HG03045 (cell line): ENCODE data around the gene LILRA5.
"Not testable (repeated sequence)": the region's sequence is repeated elsewhere in the genome, so short reads cannot be mapped to it uniquely, and the experiment has no call there.

Experiments
- ATAC-seq: cut with Tn5 transposase; IDR thresholded peaks from one replicate; pipeline ENCODE4 v1.9.1; 2021; ENCODE audit warnings: mild to moderate bottlenecking, moderate library complexity; ENCODE audit not compliant: unreplicated experiment

The LILRA5 gene

GRCh38 chr19:54307389-54308020 is 5.5 kb downstream of the LILRA5 start:
- ATAC-seq, result no peak

DNA sequence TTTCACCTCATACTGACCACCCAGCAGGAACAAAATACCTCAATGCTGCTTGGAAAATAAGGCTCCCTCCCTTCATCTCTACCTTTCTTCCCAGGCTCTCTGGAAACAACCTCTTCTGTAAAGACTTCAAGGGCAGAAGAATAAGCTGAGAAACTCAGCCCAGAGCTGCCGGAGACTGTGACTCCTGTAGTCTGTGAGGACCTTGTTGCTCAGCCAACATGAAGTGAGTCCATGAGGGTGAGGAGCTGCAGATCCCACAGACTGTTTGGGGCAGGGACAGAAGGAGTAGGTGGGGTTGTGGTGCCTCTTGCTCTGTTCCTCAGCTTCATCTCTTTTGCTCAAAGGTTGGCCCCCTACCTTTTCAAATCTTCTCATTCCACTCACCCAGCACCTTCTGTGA is 7.8 kb downstream of the LILRA5 start:
- no peak for ATAC-seq

- no peak for ATAC-seq
These were observed 10.7 kb downstream of the LILRA5 start for GRCh38 chr19:54302257-54302656.

DNA sequence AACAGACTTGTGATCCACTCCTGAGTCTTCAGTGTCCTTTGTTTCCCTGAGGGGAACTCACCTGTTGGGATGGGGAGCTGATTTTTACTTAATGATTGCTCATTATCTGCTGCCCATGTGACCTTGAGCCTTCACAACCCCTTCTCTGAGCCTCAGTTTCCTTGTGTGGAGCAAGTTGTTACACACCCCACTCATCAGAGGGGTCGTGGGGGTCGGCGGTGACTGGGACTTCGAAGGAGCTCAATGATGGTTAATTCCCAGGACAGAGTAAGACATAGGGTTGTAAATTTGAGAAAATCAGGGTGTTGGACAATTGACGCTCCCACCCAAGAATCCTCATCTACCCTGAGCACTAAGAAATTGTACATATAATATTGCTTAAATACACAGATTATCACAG is 13.5 kb downstream of the LILRA5 start:
- no peak for ATAC-seq

DNA sequence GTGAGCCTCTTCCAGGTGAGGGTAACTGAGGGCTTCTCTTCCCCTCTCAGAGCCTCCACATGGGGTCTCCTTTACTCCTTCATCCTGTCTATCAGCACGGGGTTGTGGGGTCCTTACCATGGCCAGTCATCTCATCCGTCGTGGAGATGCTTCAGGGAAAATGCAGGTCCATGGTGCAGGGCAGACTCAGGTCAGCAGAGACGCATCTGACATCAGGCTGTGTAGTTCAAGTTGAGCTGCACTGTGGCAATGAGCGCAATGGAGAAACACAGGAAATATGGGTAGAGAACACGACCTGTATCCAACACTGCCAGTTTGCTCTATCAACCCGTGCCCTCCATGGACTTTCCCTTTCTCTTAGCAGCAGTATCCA is 13.9 kb downstream of the LILRA5 start:
- ATAC-seq, result no peak

DNA sequence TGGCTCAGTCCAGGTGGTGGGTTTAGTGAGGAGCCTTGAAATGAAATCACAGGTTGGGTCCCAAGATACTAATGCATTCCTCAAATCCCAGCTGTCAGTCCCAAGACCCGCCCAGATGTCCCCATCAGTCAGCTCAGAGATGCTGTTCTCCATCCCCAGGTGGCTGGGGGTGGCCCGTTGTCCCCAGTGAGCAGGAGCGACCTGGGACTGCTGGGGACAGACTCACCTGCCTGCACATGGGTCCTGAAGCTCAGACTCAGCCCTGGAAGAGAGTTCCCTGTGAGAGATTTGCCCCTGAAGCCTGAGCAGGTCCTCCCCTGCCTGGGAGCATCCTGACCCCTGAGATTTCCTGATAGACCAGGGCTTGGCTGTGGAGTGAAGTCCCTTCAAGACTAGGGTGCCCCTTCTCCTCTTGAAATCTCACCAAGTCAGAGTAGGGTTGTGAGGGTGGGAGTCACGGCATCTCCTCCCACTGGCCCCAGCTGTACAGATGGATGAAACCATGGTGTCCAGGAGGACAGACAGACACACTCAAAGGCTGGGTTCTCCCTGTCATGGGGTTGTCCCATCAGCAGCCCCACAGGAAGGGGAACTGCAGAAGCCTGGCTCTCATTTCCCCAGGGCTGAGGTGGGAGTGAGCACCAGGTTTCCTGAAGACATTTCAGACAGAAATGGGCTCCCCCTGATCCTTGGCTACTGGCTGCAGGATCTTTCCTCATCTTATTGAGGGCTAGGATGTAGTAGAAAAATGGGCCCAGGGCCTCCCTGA is 14.4 kb downstream of the LILRA5 start:
- ATAC-seq, result no peak

DNA sequence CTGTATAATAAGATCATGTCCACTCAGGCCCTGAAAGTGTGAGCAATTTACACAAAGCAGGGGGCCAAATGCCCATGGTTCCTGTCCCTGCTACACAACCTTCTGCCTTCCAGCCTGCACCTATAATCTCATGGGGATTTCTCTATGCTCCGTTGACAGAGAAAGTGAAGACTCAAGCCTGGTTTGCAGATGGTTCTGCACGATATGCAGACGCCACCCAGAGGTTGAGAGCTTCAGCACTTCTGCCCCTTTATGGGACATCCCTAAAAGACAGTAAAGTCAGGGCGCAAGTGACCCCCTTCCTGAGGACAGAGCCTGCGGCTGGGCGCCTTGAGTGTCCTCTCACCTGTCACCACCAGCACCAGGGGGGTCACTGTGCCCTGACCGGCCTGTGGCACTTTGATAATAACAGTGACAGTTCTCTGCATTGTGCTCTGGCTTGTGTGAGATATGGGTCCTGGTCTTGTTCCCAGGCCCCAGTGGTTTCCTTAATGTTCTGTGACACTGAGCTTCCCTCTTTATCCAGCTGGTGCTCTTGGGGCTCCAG is 15.1 kb downstream of the LILRA5 start:
- no peak for ATAC-seq

DNA sequence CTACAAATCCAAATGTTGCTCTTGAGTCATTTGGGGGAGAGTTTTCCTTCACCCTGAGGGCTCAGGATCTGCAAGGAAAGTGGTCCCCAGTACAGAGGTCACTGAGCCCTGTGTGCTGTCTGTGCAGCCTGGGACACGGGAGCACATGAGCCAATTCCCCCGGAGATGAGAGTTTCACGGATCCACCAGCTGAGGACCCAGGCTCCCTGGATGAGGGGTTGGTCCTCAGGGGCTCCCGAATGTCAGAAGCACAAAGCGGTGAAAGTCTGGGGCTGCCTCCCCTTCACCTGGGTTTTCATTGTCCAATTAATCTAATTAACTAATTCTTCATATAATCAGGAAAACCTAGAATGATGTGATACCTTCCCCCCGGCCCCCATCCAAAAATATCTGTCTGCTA is 18.4 kb downstream of the LILRA5 start:
- ATAC-seq, result no peak

DNA sequence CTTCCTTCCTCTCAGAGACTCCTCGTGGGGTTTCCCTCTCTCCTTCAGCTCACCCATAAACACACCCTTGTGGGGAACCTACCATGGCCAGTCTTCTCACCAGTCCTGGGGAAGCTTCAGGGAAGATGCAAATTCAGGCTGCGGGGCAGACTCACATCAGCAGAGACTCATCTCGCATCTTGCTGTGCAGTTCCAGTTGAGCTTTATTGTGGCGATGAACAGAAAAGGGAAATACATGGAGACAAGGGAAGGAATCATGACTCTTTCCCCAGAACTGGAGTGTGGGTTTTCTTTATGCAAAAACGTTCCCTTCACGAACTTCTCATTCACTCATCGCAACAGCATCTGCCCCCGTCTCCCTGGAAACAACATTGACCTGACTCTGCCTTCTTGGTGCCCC is 23.8 kb downstream of the LILRA5 start:
- not testable (repeated sequence) for ATAC-seq

DNA sequence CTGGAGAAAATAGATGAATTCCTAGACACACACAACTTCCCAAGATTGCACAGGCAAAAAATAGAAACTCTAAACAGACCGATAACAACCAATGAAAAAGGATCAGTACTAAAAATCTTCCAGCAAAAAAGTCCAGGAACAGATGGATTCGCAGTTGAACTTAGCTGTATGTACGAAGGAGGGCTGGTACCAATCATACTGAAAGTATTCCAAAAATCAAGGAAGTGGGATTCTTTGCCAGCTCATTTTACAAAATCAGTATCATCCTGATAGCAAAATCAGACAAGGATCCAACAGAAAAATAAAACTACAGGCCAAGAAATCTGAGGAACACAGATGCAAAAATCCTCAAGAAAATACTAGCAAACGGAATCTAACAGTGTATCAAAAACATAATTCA is 25.5 kb downstream of the LILRA5 start:
- ATAC-seq, result no peak

- not testable (repeated sequence) for ATAC-seq
These were observed 26.7 kb downstream of the LILRA5 start for GRCh38 chr19:54286283-54286682.

GRCh38 chr19:54285427-54286056 is 27.4 kb downstream of the LILRA5 start:
- not testable (repeated sequence) for ATAC-seq

- no peak for ATAC-seq
These were observed 30.1 kb downstream of the LILRA5 start for GRCh38 chr19:54282686-54283470.

- not testable (repeated sequence) for ATAC-seq
These were observed 31.3 kb downstream of the LILRA5 start for GRCh38 chr19:54281729-54282075.

- ATAC-seq, result no peak
These were observed 31.8 kb downstream of the LILRA5 start, which contains the start of gene LILRB2 for GRCh38 chr19:54281007-54281728. TSS of gene LILRB2 (minus strand) at chr19:54281110. CDS start at chr19:54280496, 614 bp downstream.

DNA sequence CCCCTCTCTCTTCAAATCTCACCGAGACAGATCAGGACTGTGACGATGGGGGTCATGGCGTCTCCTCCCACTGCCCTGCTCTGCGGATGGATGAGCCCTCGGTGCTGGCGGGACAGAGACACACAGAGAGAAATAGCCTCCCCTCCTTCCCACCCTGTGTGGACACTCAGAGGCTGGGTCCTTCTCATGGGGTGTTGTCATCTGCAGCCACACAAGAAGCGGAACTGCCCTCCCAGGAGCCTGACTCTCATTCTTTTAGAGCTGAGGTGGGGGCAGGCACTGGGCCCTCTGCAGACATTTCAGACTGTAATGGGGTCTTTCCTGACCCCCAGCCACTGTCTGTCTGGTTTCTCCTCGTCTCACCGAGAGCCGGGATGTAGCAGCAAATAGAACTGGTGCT is 32.5 kb downstream of the LILRA5 start:
- ATAC-seq, result not testable (repeated sequence)

DNA sequence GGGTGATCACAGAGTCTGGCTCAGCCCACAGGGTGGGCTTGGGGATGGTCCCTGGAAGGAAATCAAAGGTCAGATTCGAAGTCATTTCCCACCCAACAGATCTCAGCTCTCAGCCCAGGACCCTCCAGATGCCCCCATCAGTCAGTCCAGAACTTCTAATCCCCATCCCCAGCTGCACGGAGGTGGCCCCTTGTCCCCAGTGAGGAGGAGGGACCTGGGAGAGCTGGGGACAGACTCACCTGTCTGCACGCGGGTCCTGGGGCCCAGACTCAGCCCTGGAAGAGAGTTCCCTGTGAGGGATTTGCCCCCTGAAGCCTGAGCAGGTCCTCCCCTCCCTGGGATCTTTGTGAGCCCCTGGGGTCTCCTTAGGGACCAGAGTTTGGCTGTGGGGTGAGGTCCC is 32.9 kb downstream of the LILRA5 start:
- not testable (repeated sequence) for ATAC-seq

- no peak for ATAC-seq
These were observed 33.5 kb downstream of the LILRA5 start for GRCh38 chr19:54279406-54279962.

DNA sequence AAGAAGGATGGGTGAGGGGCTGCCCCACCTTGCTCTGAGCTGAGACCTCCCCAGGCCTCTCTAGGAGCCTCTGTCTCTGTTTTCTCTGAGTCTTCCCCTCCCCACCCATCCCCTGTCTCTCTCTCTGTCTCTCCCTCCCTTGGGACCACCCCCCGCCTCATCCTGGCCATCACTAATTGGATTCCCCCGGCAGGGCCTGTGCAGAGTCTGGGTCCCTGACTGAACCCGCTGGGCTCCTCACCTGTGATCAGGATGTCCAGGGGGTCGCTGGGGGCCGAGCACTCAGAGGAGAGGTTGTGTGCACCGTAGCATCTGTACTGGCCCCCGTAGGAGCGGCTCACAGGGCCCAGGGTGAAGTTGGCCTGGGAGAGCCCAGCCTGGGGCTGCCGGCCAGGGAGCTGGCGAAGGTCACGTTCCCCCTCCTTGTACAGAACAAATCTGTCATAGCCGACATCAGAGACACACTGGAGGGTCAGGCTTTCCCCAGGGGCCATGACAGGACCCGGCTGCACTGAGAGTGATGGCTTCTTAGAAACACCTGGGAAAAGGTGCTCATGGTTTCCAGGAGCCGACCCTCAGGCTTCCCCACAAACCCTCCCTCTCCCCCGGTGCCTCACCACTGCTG is 34.3 kb downstream of the LILRA5 start:
- ATAC-seq, result not testable (repeated sequence)

- not testable (repeated sequence) for ATAC-seq
These were observed 34.9 kb downstream of the LILRA5 start for GRCh38 chr19:54278056-54278455.
